ENCODE results near the gene ELAPOR2. TPM values are rescaled to one million over a fixed set of nuclear protein-coding genes. Genes with fewer than 3 reads are reported as not detected.

The ELAPOR2 gene
- polyA plus RNA-seq, 1 donor (not counting 4 experiments of a cell fraction or from before 2014, with no cell fraction given): 3.3 TPM

DNA sequence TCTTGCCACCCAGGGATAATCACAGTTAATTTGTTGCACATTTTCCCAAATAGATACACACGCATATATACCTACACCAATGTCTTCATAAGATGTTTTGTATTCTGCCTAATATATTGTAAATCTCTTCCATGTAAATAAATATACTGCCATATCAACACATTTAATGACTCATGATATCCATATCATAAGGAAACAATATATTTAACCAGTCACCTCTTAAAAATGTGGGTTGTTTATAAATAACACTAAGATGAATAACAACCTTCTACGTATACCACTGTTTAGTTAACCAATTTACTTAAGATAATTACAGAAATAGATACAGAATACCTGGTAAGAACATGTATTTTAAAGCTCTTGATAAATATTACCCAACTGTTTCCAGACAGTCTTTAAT lies 38.2 kb downstream of the ELAPOR2 start:
- no peaks in the 10 kb centered on the region for H3K79me2 ChIP-seq (ENCODE audit: control insufficient read depth, insufficient read depth, low read length)
- H3K27ac ChIP-seq (ENCODE audit: control insufficient read depth, insufficient read depth, low read length): no peak overlapping the region
- H4K20me1 ChIP-seq (ENCODE audit: control insufficient read depth, extremely low read depth, insufficient read depth, low read length): no peaks in the 10 kb centered on the region
- no peak overlapping the region for H3K9ac ChIP-seq (ENCODE audit: control insufficient read depth, extremely low read depth, insufficient read depth, low read length)
- DNase-seq (ENCODE audit: low read depth, low spot score) (no peak), FAIRE-seq (no peak)
- H3K4me1 ChIP-seq (ENCODE audit: control insufficient read depth, extremely low read depth, insufficient read depth, low read length): no peaks in the 10 kb centered on the region
- TF ChIP-seq, protein P1, sequence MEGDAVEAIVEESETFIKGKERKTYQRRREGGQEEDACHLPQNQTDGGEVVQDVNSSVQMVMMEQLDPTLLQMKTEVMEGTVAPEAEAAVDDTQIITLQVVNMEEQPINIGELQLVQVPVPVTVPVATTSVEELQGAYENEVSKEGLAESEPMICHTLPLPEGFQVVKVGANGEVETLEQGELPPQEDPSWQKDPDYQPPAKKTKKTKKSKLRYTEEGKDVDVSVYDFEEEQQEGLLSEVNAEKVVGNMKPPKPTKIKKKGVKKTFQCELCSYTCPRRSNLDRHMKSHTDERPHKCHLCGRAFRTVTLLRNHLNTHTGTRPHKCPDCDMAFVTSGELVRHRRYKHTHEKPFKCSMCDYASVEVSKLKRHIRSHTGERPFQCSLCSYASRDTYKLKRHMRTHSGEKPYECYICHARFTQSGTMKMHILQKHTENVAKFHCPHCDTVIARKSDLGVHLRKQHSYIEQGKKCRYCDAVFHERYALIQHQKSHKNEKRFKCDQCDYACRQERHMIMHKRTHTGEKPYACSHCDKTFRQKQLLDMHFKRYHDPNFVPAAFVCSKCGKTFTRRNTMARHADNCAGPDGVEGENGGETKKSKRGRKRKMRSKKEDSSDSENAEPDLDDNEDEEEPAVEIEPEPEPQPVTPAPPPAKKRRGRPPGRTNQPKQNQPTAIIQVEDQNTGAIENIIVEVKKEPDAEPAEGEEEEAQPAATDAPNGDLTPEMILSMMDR (optimal IDR thresholded peaks at IDR 0.05 in 1 of 3, IDR thresholded peaks at IDR 0.05 in 1 of 3, conservative IDR thresholded peaks at IDR 0.05 in 1 of 3; ENCODE audit: extremely low read depth in 1 of 3, insufficient read depth in 2 of 3, low read length in 3 of 3): no peak
- TF ChIP-seq EZH2 (IDR thresholded peaks at IDR 0.05; ENCODE audit: low read length): no peak
- H3K4me3 ChIP-seq (ENCODE audit: control insufficient read depth in 2 of 3, extremely low read depth in 1 of 3, insufficient read depth in 2 of 3, low read depth in 1 of 3, low read length in 3 of 3): no peak overlapping the region
- no peaks in the 10 kb centered on the region for H3K9me1 ChIP-seq (ENCODE audit: control insufficient read depth, extremely low read depth, insufficient read depth, low read length)
- H3K4me2 ChIP-seq (ENCODE audit: control insufficient read depth, extremely low read depth, insufficient read depth, low read depth, low read length): no peak overlapping the region
- no peaks in the 10 kb centered on the region for H3K36me3 ChIP-seq (ENCODE audit: control insufficient read depth in 2 of 2, extremely low read depth in 1 of 2, insufficient read depth in 2 of 2, low read length in 2 of 2)
- H3K27me3 ChIP-seq (ENCODE audit: control insufficient read depth, extremely low read depth, insufficient read depth, low read length): no peaks in the 10 kb centered on the region
- dilution Hi-C loops (cut with MboI; ENCODE audit: extremely low pct_ligation_motif_present, low sequenced_read_pairs): no loop called here
- H2AFZ ChIP-seq (ENCODE audit: control insufficient read depth, low read length): no peak overlapping the region
- no peaks in the 10 kb centered on the region for H3K9me3 ChIP-seq (ENCODE audit: control insufficient read depth, low read depth, low read length)

DNA sequence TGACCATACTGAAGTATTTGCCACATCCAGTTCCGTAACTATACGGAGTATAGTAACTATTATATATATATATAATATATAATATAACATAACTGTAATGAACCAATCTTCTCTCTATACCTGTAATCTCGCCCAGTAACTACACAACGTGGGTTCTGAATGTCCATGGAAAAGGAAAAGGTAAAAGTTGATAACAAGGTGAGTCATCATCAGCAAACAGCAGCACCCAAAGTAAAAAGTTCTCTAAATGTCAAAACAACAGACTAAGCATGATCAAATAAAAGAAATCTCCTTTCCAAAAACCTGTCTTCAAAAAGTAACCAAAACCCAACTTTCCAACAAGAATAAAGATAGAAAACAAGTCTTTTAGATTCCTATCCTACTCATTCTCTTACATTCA lies 42.8 kb downstream of the ELAPOR2 start:
- TF ChIP-seq, protein P1 (optimal IDR thresholded peaks at IDR 0.05 in 1 of 3, IDR thresholded peaks at IDR 0.05 in 1 of 3, conservative IDR thresholded peaks at IDR 0.05 in 1 of 3; ENCODE audit: extremely low read depth in 1 of 3, insufficient read depth in 2 of 3, low read length in 3 of 3): no peak
- no peak for TF ChIP-seq EZH2 (IDR thresholded peaks at IDR 0.05; ENCODE audit: low read length)
- Histone ChIP-seq H3K27ac (ENCODE audit: control insufficient read depth, insufficient read depth, low read length) (no peak overlapping the region), H3K9ac (ENCODE audit: control insufficient read depth, extremely low read depth, insufficient read depth, low read length) (no peak overlapping the region), H3K79me2 (ENCODE audit: control insufficient read depth, insufficient read depth, low read length) (no peaks in the 10 kb centered on the region), H3K9me3 (ENCODE audit: control insufficient read depth, low read depth, low read length) (no peaks in the 10 kb centered on the region), H4K20me1 (ENCODE audit: control insufficient read depth, extremely low read depth, insufficient read depth, low read length) (no peaks in the 10 kb centered on the region), H3K4me3 (ENCODE audit: control insufficient read depth in 2 of 3, extremely low read depth in 1 of 3, insufficient read depth in 2 of 3, low read depth in 1 of 3, low read length in 3 of 3) (no peak overlapping the region), H3K36me3 (ENCODE audit: control insufficient read depth in 2 of 2, extremely low read depth in 1 of 2, insufficient read depth in 2 of 2, low read length in 2 of 2) (no peaks in the 10 kb centered on the region), H2AFZ (ENCODE audit: control insufficient read depth, low read length) (no peak overlapping the region), H3K4me2 (ENCODE audit: control insufficient read depth, extremely low read depth, insufficient read depth, low read depth, low read length) (no peak overlapping the region), H3K9me1 (ENCODE audit: control insufficient read depth, extremely low read depth, insufficient read depth, low read length) (no peaks in the 10 kb centered on the region), H3K4me1 (ENCODE audit: control insufficient read depth, extremely low read depth, insufficient read depth, low read length) (no peaks in the 10 kb centered on the region), H3K27me3 (ENCODE audit: control insufficient read depth, extremely low read depth, insufficient read depth, low read length) (no peaks in the 10 kb centered on the region)
- no peak for FAIRE-seq
- no peak for DNase-seq (ENCODE audit: low read depth, low spot score)
- dilution Hi-C loops (cut with MboI; ENCODE audit: extremely low pct_ligation_motif_present, low sequenced_read_pairs): no loop called here

Data from keratinocyte (primary cell).